ENCODE results near the gene SAT1.
A peak's percentile ranks its signal among the peaks of the same experiment; 100 is the strongest.
"Not testable (repeated sequence)": the region's sequence is repeated elsewhere in the genome, so short reads cannot be mapped to it uniquely, and the experiment has no call there.

SAT1 gene

GRCh38 chrX:23782863-23783588 lies at the start of gene SAT1:
Gene SAT1 (plus strand): TSS chrX:23783173. CDS start chrX:23783352, 179 bp downstream.
- peak; percentile 70 to 87 for DNase-seq (ENCODE audit: low read depth in 1 of 2, low spot score in 1 of 2)

DNA sequence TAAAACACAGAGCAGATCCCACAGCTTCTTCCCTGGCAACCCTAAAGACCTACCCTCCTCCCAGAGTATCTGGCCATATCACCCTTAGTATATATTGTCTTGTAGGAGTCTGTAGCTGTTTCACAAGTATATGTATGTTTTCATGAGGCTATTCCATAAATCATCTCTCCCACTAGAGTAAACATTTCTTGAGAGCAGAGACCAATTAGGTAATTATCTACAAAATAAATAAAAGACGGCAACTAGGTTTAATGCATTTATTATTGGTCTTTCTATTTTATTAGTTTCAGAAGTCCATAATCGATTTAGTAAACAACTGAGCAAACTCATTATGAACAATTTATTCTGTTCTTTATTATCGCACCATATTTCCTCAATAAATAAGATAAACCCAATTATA lies 46.9 kb upstream of the SAT1 start:
- DNase-seq (ENCODE audit: low read depth in 1 of 2, low spot score in 1 of 2) = no peak

GRCh38 chrX:23737413-23737812 lies 45.6 kb upstream of the SAT1 start:
- no peak for DNase-seq (ENCODE audit: low read depth in 1 of 2, low spot score in 1 of 2)

DNA sequence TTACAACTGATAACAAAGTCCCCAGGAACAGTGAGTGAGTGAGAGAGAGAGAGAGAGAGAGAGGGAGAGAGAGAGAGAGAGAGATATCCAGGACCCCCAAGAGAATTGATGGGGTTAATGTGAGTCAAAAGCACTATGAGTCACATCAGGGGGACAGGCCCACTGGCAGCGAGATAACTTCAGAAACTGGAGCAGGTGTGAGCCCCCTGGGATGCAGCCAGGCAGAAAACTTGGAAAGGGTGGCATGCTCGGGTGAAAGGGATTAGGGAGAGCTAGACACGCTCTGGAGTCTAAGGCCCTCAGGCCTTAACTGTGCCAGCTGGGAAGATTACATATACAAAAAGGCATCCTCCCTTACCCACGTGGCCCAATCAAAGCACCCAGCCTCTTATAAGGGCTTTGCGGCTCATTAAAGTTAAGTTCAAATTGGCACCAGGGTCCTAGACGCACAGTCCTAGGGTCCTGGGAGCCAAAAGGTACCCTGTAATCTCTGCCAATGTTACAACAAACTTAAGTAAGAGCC lies 40.7 kb upstream of the SAT1 start:
- DNase-seq (ENCODE audit: low read depth in 1 of 2, low spot score in 1 of 2) = peak in 1 of 2 donors; percentile 1

- DNase-seq (ENCODE audit: low read depth in 1 of 2, low spot score in 1 of 2) = peak; percentile 41 to 46
These were observed 40.0 kb upstream of the SAT1 start, which contains the start of gene ACOT9 for GRCh38 chrX:23742697-23743622. Gene ACOT9 (minus strand): TSS chrX:23743276. CDS start chrX:23743144, 132 bp downstream.

DNA sequence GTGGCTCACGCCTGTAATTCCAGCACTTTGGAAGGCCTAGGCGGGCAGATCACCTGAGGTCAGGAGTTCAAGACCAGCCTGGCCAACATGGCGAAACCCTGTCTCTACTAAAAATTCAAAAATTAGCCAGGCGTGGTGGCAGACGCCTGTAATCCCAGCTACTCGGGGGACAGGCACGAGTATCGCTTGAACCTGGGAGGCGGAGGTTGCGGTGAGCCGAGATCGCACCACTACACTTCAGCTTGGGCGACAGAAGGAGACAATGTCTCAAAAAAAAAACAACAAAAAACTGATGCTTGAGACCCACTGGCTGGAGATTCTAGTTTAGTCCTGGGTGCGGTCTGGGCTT lies 39.4 kb upstream of the SAT1 start:
- DNase-seq (ENCODE audit: low read depth in 1 of 2, low spot score in 1 of 2) = not testable (repeated sequence)

DNA sequence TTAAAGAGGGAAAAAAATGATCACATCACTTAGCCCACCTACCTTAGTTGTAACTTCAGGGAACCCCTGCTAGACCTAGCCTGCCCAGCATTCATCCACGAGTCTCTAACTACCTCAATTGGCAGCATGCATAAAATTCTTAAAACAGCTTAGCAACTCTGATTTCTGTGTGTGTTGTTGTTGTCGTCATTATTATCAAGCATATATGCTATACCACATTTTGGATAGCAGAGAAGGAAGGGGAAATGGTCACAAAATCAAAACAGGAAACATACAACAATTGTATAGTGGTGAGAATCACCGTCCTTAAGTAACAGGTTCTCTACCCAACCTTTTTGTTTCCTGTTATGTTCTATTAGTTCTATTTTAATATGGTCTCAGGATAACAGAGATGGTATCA lies 37.2 kb upstream of the SAT1 start:
- no peak for DNase-seq (ENCODE audit: low read depth in 1 of 2, low spot score in 1 of 2)

DNA sequence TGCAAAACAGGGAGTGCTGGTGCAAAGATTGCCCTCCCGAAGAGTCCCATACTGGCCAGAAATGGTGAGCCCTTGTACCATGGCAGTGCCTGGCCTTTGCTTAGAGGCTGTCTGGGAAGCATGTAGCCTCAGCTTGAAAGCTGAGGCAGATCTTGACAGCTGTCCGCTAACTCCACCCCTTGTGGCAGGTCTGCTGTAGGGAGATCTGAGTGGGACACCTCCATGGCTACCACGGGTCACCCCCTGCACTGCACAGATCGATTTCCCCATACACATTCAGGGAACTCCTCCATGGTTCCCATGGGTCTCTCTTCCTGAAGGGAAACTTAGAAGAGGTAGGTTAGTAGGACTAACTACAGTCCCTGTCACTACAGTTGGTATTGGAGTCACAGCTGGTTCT lies 33.8 kb upstream of the SAT1 start:
- no peak for DNase-seq (ENCODE audit: low read depth in 1 of 2, low spot score in 1 of 2)

DNA sequence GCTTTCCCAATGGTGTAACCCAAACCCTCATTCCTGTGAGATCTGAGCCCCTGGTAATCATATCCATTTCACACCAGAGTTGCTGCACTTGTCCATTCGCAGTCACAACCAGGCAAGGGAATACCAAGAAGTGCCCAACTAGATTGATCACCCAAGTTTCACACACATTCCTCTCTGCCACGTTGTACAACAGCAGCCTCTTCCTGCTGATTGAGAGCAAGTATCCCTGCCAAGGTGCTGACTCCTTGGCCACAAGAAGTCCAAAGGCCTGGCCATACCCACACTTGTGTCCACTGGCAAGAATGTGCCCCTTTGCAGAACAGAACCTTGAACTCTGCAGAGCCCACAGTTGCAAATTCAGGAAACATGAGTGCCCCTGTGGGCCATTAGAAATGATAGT lies 33.4 kb upstream of the SAT1 start:
- no peak for DNase-seq (ENCODE audit: low read depth in 1 of 2, low spot score in 1 of 2)

- DNase-seq (ENCODE audit: low read depth in 1 of 2, low spot score in 1 of 2) = no peak
These were observed 30.1 kb upstream of the SAT1 start for GRCh38 chrX:23752740-23753415.

DNA sequence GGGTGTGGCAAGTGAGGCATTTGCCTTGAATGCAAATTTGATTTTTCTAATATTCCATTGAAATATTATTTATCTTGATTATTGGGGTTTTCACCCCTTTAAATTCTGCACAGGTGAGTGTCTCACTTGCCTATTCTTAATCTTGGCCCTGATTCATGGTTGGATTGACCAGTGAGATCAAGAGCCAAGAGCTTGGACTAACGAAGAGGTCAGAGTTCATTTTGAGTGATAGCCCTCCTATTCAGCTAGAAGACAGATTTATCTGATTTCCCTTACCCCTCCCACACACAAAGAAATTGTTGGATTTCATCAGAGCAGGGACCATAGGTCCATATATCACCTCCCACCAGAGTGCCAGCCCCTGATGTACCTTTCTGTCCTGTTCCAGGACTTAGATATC lies 28.3 kb upstream of the SAT1 start:
- DNase-seq (ENCODE audit: low read depth in 1 of 2, low spot score in 1 of 2) = no peak

DNA sequence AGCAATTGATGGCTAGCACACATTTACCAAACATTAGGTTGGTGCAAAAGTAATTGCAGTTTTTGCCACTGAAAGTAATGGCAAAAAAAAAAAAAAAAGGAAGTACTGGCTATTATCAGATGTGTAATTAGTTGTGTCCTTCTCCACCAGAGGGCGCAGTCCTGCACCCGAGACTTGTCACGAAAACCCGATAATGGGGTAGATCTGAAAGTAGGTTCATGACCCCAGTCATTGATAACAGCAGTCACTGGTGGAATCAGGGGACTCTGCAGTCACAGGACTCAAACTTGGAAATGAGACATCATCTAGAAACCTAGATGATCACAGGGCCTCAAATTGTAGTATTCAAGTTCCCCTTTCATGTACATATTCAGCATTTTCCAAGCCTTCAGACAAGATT lies 26.8 kb upstream of the SAT1 start:
- peak; percentile 6 to 42 for DNase-seq (ENCODE audit: low read depth in 1 of 2, low spot score in 1 of 2)

DNA sequence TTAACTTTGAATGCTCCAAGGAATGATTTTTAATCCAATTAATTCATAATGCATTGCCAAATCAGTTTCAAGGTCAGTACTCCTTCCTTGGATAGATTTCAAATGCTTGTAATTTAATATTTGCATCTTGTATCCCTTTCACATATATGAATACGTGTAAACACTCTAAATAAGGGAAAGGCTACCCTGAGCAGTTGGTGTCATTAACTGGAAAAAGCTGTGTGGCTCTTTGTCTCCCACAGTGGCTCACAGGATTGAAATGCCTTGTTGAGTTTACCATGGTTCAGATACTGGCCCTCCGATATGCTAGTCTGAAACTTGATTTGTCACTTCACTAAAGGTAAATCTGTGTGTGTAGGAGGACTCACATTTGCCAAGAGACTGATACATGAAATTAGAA lies 23.2 kb upstream of the SAT1 start:
- DNase-seq (ENCODE audit: low read depth in 1 of 2, low spot score in 1 of 2) = no peak

GRCh38 chrX:23764188-23764984 lies 18.6 kb upstream of the SAT1 start:
- no peak for DNase-seq (ENCODE audit: low read depth in 1 of 2, low spot score in 1 of 2)

DNA sequence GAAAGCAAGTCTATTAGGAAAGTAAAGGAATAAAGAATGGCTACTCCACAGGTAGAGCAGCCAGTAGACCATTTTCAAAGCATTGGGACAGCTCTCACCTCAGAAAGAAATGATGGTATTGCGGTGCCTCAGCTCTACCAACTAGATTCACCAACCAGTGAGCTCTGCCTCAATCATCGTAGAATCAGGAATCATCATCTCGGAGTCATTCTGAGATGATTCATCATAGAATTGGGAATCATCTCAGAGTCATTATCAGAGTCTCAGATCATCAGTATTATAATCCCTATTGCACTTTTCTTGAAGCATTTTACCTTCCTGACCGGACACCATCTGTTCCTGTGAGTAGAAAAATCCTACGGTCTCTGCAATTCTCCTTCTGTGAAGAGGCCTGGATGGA lies 17.5 kb upstream of the SAT1 start:
- DNase-seq (ENCODE audit: low read depth in 1 of 2, low spot score in 1 of 2) = no peak

GRCh38 chrX:23765868-23766267 lies 17.1 kb upstream of the SAT1 start:
- no peak for DNase-seq (ENCODE audit: low read depth in 1 of 2, low spot score in 1 of 2)

DNA sequence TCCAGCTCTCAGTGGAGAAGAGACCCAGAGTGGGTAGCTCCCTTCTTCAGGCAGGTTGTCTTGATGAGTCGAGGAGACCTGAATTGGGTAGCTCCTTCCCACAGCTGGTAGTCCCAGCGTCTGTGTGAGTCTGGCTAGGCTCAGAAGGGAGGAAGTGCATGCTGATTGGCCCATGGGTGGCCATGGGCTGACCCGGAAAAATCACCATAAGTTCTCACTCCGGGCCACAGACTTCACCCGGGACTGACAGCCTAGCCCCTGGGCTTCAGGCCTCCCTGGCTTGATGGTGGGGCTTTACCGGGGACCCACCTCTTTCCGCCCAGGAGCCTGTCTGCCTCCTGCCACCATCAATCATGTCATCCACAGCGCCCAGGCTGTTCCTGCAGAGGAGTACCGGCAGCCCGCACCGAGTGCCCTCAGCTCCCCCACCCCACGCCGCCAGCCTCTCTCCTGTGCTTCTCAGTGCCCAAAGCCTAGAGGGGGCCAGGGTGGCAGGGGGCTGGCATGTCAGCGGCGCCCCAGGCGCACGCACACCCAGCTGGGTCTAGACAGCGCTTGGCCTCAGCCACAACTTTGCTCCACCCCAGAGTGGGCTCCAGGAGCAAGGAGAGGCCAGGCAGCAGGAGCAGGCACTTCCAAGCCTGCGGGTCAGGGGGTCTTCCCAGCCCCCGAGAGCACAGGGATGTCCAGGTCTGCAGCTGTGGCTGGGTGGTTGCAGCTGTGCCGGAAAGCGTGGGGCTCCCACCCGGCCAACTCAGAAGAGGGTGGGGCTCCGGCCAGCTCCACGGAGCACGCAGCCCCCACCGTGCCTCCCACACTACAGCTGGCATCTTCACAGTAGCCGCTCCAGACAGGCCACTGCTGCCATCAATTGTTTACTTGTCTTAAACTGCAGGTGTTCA lies 16.1 kb upstream of the SAT1 start:
- no peak for DNase-seq (ENCODE audit: low read depth in 1 of 2, low spot score in 1 of 2)

DNA sequence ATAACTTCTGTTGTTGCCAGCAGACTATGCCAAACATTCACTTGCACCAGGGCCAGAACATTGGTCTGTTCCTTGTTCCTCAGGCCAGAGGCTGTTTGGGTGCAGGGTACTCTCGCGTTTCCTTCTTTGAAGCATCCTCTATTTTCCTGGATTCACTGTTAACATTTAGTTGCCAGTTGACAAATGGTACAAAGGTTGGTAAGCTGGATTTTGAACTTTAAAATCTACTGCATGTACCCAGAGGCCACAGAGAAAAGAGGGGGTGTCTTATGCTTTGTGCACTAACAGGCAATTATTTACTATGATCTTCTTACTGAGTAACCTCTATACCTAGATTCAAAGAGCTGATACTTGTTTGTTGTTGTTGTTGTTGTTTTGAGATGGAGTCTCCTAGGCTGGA lies 12.8 kb upstream of the SAT1 start:
- DNase-seq (ENCODE audit: low read depth in 1 of 2, low spot score in 1 of 2) = no peak

DNA sequence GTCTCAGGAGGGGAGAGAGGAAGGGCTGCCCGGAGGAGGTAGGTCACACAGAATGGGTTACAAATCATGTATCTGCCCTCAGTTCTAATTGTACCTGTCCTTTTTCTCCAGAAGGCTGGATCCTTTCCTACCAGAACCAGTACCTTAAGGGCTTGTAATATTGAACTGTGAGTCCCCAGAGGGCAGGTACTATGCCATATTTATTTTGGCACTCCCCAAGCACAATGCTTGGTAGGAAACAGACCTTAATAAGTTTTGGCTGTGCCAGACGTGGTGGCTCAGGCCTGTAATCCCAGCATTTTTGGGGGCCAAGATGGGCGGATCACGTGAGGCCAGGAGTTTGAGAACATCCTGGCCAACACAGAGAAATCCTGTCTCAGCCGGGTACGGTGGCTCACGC lies 11.9 kb upstream of the SAT1 start:
- DNase-seq (ENCODE audit: low read depth in 1 of 2, low spot score in 1 of 2) = not testable (repeated sequence)
